GM19351 (cell line): ENCODE results near the gene ABLIM2.
"Not testable (repeated sequence)": the region's sequence is repeated elsewhere in the genome, so short reads cannot be mapped to it uniquely, and the experiment has no call there.

Experiments used
- ATAC-seq: cut with Tn5 transposase; IDR thresholded peaks from one replicate; pipeline ENCODE4 v1.9.1; 2021; ENCODE audit warnings: mild to moderate bottlenecking, moderate library complexity; ENCODE audit not compliant: unreplicated experiment

The ABLIM2 gene

GRCh38 chr4:8143392-8144140, 15.0 kb downstream of the ABLIM2 start:
- ATAC-seq, result no peak

- ATAC-seq, result no peak
Observed at GRCh38 chr4:8142556-8142955, 16.1 kb downstream of the ABLIM2 start.

GRCh38 chr4:8141935-8142334, 16.7 kb downstream of the ABLIM2 start:
- no peak for ATAC-seq

GRCh38 chr4:8140915-8141314, 17.7 kb downstream of the ABLIM2 start:
- ATAC-seq, result no peak

- ATAC-seq, result not testable (repeated sequence)
Observed at GRCh38 chr4:8139726-8140125, 18.9 kb downstream of the ABLIM2 start.

GRCh38 chr4:8136972-8137710, 21.5 kb downstream of the ABLIM2 start:
- no peak for ATAC-seq

GRCh38 chr4:8136529-8136928, 22.1 kb downstream of the ABLIM2 start:
- ATAC-seq, result no peak

- no peak for ATAC-seq
Observed at GRCh38 chr4:8135666-8136065, 22.9 kb downstream of the ABLIM2 start.

GRCh38 chr4:8133897-8134563, 24.6 kb downstream of the ABLIM2 start:
- ATAC-seq, result no peak

GRCh38 chr4:8132947-8133705, 25.5 kb downstream of the ABLIM2 start:
- no peak for ATAC-seq

GRCh38 chr4:8132400-8132799, 26.2 kb downstream of the ABLIM2 start:
- ATAC-seq, result no peak

- ATAC-seq, result no peak
Observed at GRCh38 chr4:8131826-8132225, 26.8 kb downstream of the ABLIM2 start.

GRCh38 chr4:8131210-8131609, 27.4 kb downstream of the ABLIM2 start:
- no peak for ATAC-seq

GRCh38 chr4:8130346-8131066, 28.1 kb downstream of the ABLIM2 start:
- no peak for ATAC-seq

- no peak for ATAC-seq
Observed at GRCh38 chr4:8129785-8130184, 28.8 kb downstream of the ABLIM2 start.

- ATAC-seq, result no peak
Observed at GRCh38 chr4:8129136-8129535, 29.5 kb downstream of the ABLIM2 start.

- no peak for ATAC-seq
Observed at GRCh38 chr4:8128100-8128856, 30.3 kb downstream of the ABLIM2 start.

- ATAC-seq, result no peak
Observed at GRCh38 chr4:8127051-8127826, 31.4 kb downstream of the ABLIM2 start.

GRCh38 chr4:8126523-8126922, 32.1 kb downstream of the ABLIM2 start:
- no peak for ATAC-seq
